WTC11 (cell line): ENCODE data around the gene ARFGAP2.

Experiments used
- CTCF ChIP-seq: fragments of 200-600 bp; IDR thresholded peaks from 2 replicates; pipeline ENCODE4 v1.8.0; 2022; ENCODE audit warnings: antibody characterized with exemption
- STAT6 ChIP-seq: sonication (generic); formaldehyde crosslinking; conservative IDR thresholded peaks from 2 replicates; pipeline ENCODE4 v1.8.1; 2023; ENCODE audit warnings: mild to moderate bottlenecking, low read depth, missing genetic modification reagents, moderate library complexity
- ZBTB21 ChIP-seq: sonication (generic); formaldehyde crosslinking; IDR thresholded peaks from 2 replicates; pipeline ENCODE4 v1.8.1; 2023; ENCODE audit warnings: mild to moderate bottlenecking, missing genetic modification reagents, borderline replicate concordance

DNA sequence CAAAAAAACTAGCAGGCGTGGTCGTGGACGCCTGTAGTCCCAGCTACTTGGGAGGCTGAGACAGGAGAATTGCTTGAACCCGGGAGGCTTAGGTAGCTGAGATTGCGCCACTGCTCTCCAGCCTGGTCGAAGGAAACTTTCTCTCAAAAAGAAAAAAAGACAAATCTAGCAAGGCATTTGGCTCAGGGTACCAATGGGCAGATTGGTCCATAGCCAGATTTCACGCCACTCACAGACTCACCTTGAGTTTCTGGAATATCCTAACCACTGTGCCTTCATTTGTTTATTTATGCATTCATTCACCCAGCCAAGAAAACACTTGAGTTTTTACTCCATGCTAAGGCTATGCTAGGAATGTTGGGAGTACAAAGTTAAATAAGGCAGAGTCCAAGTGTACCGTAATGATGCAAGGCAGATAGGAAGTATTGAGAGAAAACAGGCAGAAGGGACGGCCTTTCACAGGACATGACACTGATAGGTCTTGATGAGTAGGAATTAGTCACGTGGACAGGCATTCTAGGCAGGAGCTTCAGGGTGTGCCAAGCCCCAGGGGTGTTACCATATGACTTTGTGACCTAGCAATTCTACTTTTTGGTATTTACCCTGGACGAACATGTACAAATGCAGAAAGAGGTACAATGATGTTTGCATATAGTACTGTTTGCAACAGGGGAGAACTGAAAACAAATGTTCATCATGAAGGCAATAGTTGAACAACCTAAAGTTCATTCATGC lies 12.6 kb upstream of the ARFGAP2 start:
- no peak for TF ChIP-seq CTCF
- no peak for TF ChIP-seq STAT6
- no peak for TF ChIP-seq ZBTB21 (CRISPR knock-in tag)
